Ascending aorta (tissue), 2 donors: ENCODE results near the gene RFX7. TPM values are rescaled to one million over a fixed set of nuclear protein-coding genes. Genes with fewer than 3 reads are reported as not detected.
A peak's percentile ranks its signal among the peaks of the same experiment; 100 is the strongest.

Experiments
- DNase-seq, 2 donors: peaks; one replicate each; pipeline ENCODE4 v3.0.0-alpha.2; 2019; ENCODE audit warnings: low spot score in 2 of 2
- H3K27ac ChIP-seq, 2 donors: fragments of 200-600 bp; sonication (generic); one replicate each; pipeline ENCODE4 v1.5.1; 2016 to 2017; ENCODE audit warnings: mild to moderate bottlenecking in 1 of 2
- H3K27me3 ChIP-seq: fragments of 200-600 bp; sonication (generic); one replicate; pipeline ENCODE4 v1.5.1; 2017
- H3K36me3 ChIP-seq, 2 donors: fragments of 200-600 bp; sonication (generic); one replicate each; pipeline ENCODE4 v1.5.1; 2016
- H3K4me1 ChIP-seq, 2 donors: fragments of 200-600 bp; sonication (generic); one replicate each; pipeline ENCODE4 v1.5.1; 2016 to 2017; ENCODE audit warnings: mild to moderate bottlenecking in 1 of 2
- H3K4me3 ChIP-seq, 2 donors: fragments of 200-600 bp; sonication (generic); one replicate each; pipeline ENCODE4 v1.5.1; 2016 to 2017; ENCODE audit warnings: mild to moderate bottlenecking in 1 of 2
- H3K9me3 ChIP-seq, 2 donors: fragments of 200-600 bp; sonication (generic); one replicate each; pipeline ENCODE4 v1.5.1; 2016
- CTCF ChIP-seq, 3 experiments: fragments of 200-600 bp in 2 of 3; fragments of 450-650 bp in 1 of 3; sonication (generic) in 2 of 3; IDR thresholded peaks; one replicate each; pipeline ENCODE4 v1.5.1; 2016 to 2019; ENCODE audit warnings: antibody characterized with exemption in 3 of 3, mild to moderate bottlenecking in 1 of 3, moderate library complexity in 1 of 3
- intact Hi-C: fragments of 100-400 bp; cut with DNase I; formaldehyde crosslinking; loops from one replicate; pipeline ENCODE4 v1.15.1; 2023
- total RNA-seq: library from RNA; depleted of rRNA; stranded (reverse); fragments of >200 nt; gene quantifications from one replicate; pipeline ENCODE4 v1.1.0, GENCODE V29; 2016

The RFX7 gene
- total RNA-seq, 1 donor from 2014 or later, result 14.2 TPM

GRCh38 chr15:56222302-56222701, 21.4 kb downstream of the RFX7 start:
- no peak overlapping the region for H3K4me3 ChIP-seq
- H3K4me1 ChIP-seq, result no peaks in the 10 kb centered on the region
- H3K9me3 ChIP-seq, result peaks cover 0 to 14% of the 10 kb centered on the region in 2 donors
- DNase-seq, result no peak
- TF ChIP-seq CTCF (IDR thresholded peaks at IDR 0.05), result no peak
- no peak overlapping the region for H3K27ac ChIP-seq
- intact Hi-C loops, result no loop called here
- H3K27me3 ChIP-seq, result no peaks in the 10 kb centered on the region
- no peaks in the 10 kb centered on the region for H3K36me3 ChIP-seq

GRCh38 chr15:56217341-56217740, 26.3 kb downstream of the RFX7 start:
- H3K36me3 ChIP-seq, result no peaks in the 10 kb centered on the region
- intact Hi-C loops, result no loop called here
- no peak for DNase-seq

GRCh38 chr15:56215769-56216168, 27.9 kb downstream of the RFX7 start:
- Histone ChIP-seq H3K4me1 (no peaks in the 10 kb centered on the region), H3K27me3 (no peaks in the 10 kb centered on the region), H3K4me3 (no peak overlapping the region), H3K9me3 (peaks cover 8 to 12% of the 10 kb centered on the region in 2 donors), H3K27ac (peak overlapping the region in 1 of 2 donors; percentile 34), H3K36me3 (no peaks in the 10 kb centered on the region)
- intact Hi-C loops, result no loop called here
- no peak for TF ChIP-seq CTCF (IDR thresholded peaks at IDR 0.05)
- no peak for DNase-seq

More at GRCh38 chr15:56217341-56217740, 26.3 kb downstream of the RFX7 start:
- TF ChIP-seq CTCF (IDR thresholded peaks at IDR 0.05), result no peak
- Histone ChIP-seq H3K9me3 (peaks cover 0 to 4% of the 10 kb centered on the region in 2 donors), H3K4me3 (no peak overlapping the region), H3K27me3 (no peaks in the 10 kb centered on the region), H3K27ac (no peak overlapping the region), H3K4me1 (no peaks in the 10 kb centered on the region)

DNA sequence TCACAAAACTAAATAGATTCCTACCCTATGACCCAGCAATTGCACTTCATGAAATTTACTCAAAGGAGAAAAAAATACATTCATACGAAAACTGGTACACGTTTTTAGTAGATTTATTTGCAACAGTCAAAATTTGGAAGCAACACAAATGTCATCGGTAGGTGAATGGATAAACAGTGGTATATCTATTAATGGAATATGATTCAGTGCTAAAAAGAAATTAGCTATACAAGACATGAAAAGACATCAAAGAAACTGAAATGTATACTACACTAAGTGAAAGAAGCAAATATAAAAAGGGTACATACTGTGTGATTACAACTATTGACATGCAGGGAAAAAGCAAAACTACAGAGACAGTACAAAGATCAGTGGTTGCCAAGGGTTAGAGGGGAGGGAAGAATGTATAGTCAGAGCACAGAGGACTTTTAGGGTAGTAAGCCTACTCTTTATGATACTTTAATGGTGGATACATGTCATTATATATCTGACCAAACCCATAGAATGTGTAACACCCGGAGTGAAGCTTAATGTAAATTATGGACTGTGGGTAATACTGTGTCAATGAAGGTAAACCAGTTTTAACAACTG, 31.6 kb downstream of the RFX7 start:
- Histone ChIP-seq H3K4me3 (no peak overlapping the region), H3K9me3 (peaks cover 8 to 12% of the 10 kb centered on the region in 2 donors), H3K27me3 (no peaks in the 10 kb centered on the region), H3K27ac (no peak overlapping the region), H3K4me1 (no peaks in the 10 kb centered on the region), H3K36me3 (no peaks in the 10 kb centered on the region)
- no peak for TF ChIP-seq CTCF (IDR thresholded peaks at IDR 0.05)
- no peak for DNase-seq
- intact Hi-C loops, result no loop called here

DNA sequence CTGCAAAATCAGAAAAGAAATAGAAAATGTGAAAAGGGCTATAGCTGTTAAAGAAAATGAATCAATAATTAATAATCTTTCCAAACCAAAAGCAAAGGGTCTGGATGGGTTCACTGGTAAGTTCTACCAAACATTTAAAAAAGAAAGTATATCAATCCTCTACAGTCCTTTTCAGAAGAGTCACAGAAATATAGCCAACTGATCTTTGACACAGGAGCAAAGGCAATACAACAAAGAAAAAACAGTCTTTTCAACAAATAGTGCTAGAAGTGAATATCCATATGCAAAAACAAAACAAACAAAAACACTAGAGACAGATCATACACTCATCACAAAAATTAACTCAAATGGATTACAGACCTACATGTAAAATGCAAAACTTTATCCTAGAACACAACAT, 32.6 kb downstream of the RFX7 start:
- Histone ChIP-seq H3K4me3 (no peak overlapping the region), H3K9me3 (peaks cover 8 to 12% of the 10 kb centered on the region in 2 donors), H3K36me3 (no peaks in the 10 kb centered on the region), H3K27me3 (no peaks in the 10 kb centered on the region), H3K27ac (no peak overlapping the region), H3K4me1 (no peaks in the 10 kb centered on the region)
- no peak for DNase-seq
- no peak for TF ChIP-seq CTCF (IDR thresholded peaks at IDR 0.05)
- intact Hi-C loops, result no loop called here
